GM23338 (cell line): ENCODE measurements around the gene CACTIN. TPM values are rescaled to one million over a fixed set of nuclear protein-coding genes. Genes with fewer than 3 reads are reported as not detected.

Experiments
- ATAC-seq: fragments of 200-7000 bp; cut with Tn5 transposase; 3 replicates; pipeline ENCODE4 v1.9.1; 2020
- DNase-seq: peaks from one replicate; pipeline ENCODE4 v3.0.0-alpha.2; 2015; ENCODE audit warnings: low spot score
- H2AFZ ChIP-seq: fragments of 200-600 bp; sonication (generic); 2 replicates; pipeline ENCODE4 v1.8.0; 2016; ENCODE audit warnings: antibody characterized with exemption, mild to moderate bottlenecking, moderate library complexity
- H3F3A ChIP-seq: fragments of 200-600 bp; sonication (generic); replicated peaks from 2 replicates; pipeline ENCODE4 v1.8.0; 2017; ENCODE audit warnings: antibody characterized with exemption, mixed run types, low read depth
- H3K27ac ChIP-seq: fragments of 200-600 bp; sonication (generic); 2 replicates; pipeline ENCODE4 v1.6.1; 2016; ENCODE audit warnings: low read depth
- H3K27me3 ChIP-seq: fragments of 200-600 bp; sonication (generic); 2 replicates; pipeline ENCODE4 v1.8.0; 2016; ENCODE audit warnings: mild to moderate bottlenecking, mixed run types, moderate library complexity; ENCODE audit not compliant: insufficient read depth
- H3K36me3 ChIP-seq: fragments of 200-600 bp; sonication (generic); 2 replicates; pipeline ENCODE4 v1.8.0; 2016; ENCODE audit warnings: mild to moderate bottlenecking; ENCODE audit not compliant: insufficient read depth
- H3K4me1 ChIP-seq: fragments of 200-600 bp; sonication (generic); 2 replicates; pipeline ENCODE4 v1.8.0; 2016; ENCODE audit warnings: mild to moderate bottlenecking, moderate library complexity; ENCODE audit not compliant: insufficient read depth
- H3K4me2 ChIP-seq: fragments of 200-600 bp; sonication (generic); 2 replicates; pipeline ENCODE4 v1.7.1; 2017; ENCODE audit warnings: mixed run types
- H3K4me3 ChIP-seq: fragments of 200-600 bp; sonication (generic); 2 replicates; pipeline ENCODE4 v1.6.1; 2016; ENCODE audit warnings: mixed run types
- H3K79me2 ChIP-seq: fragments of 200-600 bp; sonication (generic); replicated peaks from 2 replicates; pipeline ENCODE4 v1.8.0; 2017; ENCODE audit warnings: mild to moderate bottlenecking; ENCODE audit not compliant: insufficient read depth
- H3K9me2 ChIP-seq: fragments of 200-600 bp; sonication (generic); 2 replicates; pipeline ENCODE4 v1.8.0; 2017; ENCODE audit not compliant: insufficient read depth
- H4K20me1 ChIP-seq: fragments of 200-600 bp; sonication (generic); replicated peaks from 2 replicates; pipeline ENCODE4 v1.8.0; 2017; ENCODE audit warnings: mild to moderate bottlenecking; ENCODE audit not compliant: insufficient read depth
- H3K27ac Mint-ChIP-seq: 2 replicates; pipeline ENCODE4 v1.8.0; 2020; ENCODE audit warnings: inconsistent platforms, mild to moderate bottlenecking, moderate library complexity, mixed read lengths
- H3K27me3 Mint-ChIP-seq: 3 replicates; pipeline ENCODE4 v1.8.0; 2022; ENCODE audit warnings: low read depth, mild to moderate bottlenecking, moderate library complexity, mixed read lengths, inconsistent platforms; ENCODE audit not compliant: insufficient read depth, poor library complexity
- H3K36me3 Mint-ChIP-seq: 3 replicates; pipeline ENCODE4 v1.8.0; 2021; ENCODE audit warnings: low read depth, mild to moderate bottlenecking, inconsistent platforms, moderate library complexity, mixed read lengths
- H3K4me1 Mint-ChIP-seq: 3 replicates; pipeline ENCODE4 v1.8.0; 2020; ENCODE audit warnings: mild to moderate bottlenecking, inconsistent platforms, mixed read lengths
- H3K4me3 Mint-ChIP-seq: 3 replicates; pipeline ENCODE4 v1.8.0; 2021; ENCODE audit warnings: moderate library complexity, mild to moderate bottlenecking, inconsistent platforms, mixed read lengths
- H3K9me3 Mint-ChIP-seq: 3 replicates; pipeline ENCODE4 v1.8.0; 2020; ENCODE audit warnings: moderate library complexity, mild to moderate bottlenecking, inconsistent platforms, mixed read lengths
- CREB1 ChIP-seq: fragments of 250-450 bp; sonication (Bioruptor Pico); IDR thresholded peaks from 2 replicates; pipeline ENCODE4 v1.5.0; 2020; ENCODE audit warnings: low read depth, mild to moderate bottlenecking, moderate library complexity
- EZH2 ChIP-seq: fragments of 200-600 bp; sonication (generic); IDR thresholded peaks from one replicate; pipeline ENCODE4 v1.8.0; 2017; ENCODE audit warnings: antibody characterized with exemption, mild to moderate bottlenecking, low read depth; ENCODE audit not compliant: unreplicated experiment
- EZH2phosphoT487 ChIP-seq: fragments of 200-600 bp; sonication (generic); IDR thresholded peaks from one replicate; pipeline ENCODE4 v1.8.1; 2018; ENCODE audit warnings: antibody characterized with exemption; ENCODE audit not compliant: unreplicated experiment
- JUNB ChIP-seq: IDR thresholded peaks from one replicate; pipeline ENCODE4 v1.6.1; 2016; ENCODE audit warnings: antibody characterized with exemption; ENCODE audit not compliant: unreplicated experiment
- NANOG ChIP-seq: IDR thresholded peaks from 2 replicates; pipeline ENCODE4 v1.6.1; 2016; ENCODE audit warnings: antibody characterized with exemption, borderline replicate concordance
- POLR2AphosphoS5 ChIP-seq: IDR thresholded peaks from 2 replicates; pipeline ENCODE4 v1.6.1; 2016; ENCODE audit warnings: antibody characterized with exemption, low read depth
- STAT1 ChIP-seq: IDR thresholded peaks from one replicate; pipeline ENCODE4 v1.6.1; 2016; ENCODE audit warnings: antibody characterized with exemption; ENCODE audit not compliant: unreplicated experiment
- ZNF114 ChIP-seq: fragments of 250-450 bp; sonication (Bioruptor Pico); IDR thresholded peaks from 2 replicates; pipeline ENCODE4 v1.5.0; 2020; ENCODE audit warnings: mild to moderate bottlenecking, moderate library complexity
- ZNF331 ChIP-seq: fragments of 250-450 bp; sonication (Bioruptor Pico); IDR thresholded peaks from 2 replicates; pipeline ENCODE4 v1.5.0; 2020; ENCODE audit warnings: low read depth, mild to moderate bottlenecking, moderate library complexity
- polyA plus RNA-seq: library from polyadenylated mRNA; unstranded; fragments of >200 nt; fragmentation: Nextera tagmentation; extraction: Ambion mirVana; gene quantifications from 2 replicates; pipeline ENCODE4 v1.2.1, GENCODE V29; 2016
- total RNA-seq: library from RNA; depleted of rRNA; stranded (reverse); fragments of >200 nt; shearing (Covaris generic); gene quantifications from 2 replicates; pipeline ENCODE4 v1.2.3, GENCODE V29; 2014
- TF ChIP-seq, protein P1 (sequence below): IDR thresholded peaks from one replicate; pipeline ENCODE4 v1.6.1; 2018; ENCODE audit warnings: antibody characterized with exemption; ENCODE audit not compliant: unreplicated experiment
- TF ChIP-seq, protein P2 (sequence below): IDR thresholded peaks from 2 replicates; pipeline ENCODE4 v1.6.1; 2016; ENCODE audit warnings: antibody characterized with exemption
- TF ChIP-seq, protein P3 (sequence below): fragments of 250-450 bp; sonication (Bioruptor Pico); IDR thresholded peaks from 2 replicates; pipeline ENCODE4 v1.5.0; 2020; ENCODE audit warnings: mild to moderate bottlenecking, moderate library complexity
- TF ChIP-seq, protein P4 (sequence below), 2 experiments: fragments of 200-600 bp in 1 of 2; sonication (generic) in 1 of 2; conservative IDR thresholded peaks; 2 replicates each; pipeline versions ENCODE4 v1.5.1 to v1.6.1; 2016 to 2017; ENCODE audit warnings: antibody characterized with exemption in 2 of 2, low read depth in 2 of 2, mild to moderate bottlenecking in 2 of 2, moderate library complexity in 1 of 2

The CACTIN gene
- total and polyA plus RNA-seq, 2 experiments from 2014 or later = 14.3 to 47.4 TPM

DNA sequence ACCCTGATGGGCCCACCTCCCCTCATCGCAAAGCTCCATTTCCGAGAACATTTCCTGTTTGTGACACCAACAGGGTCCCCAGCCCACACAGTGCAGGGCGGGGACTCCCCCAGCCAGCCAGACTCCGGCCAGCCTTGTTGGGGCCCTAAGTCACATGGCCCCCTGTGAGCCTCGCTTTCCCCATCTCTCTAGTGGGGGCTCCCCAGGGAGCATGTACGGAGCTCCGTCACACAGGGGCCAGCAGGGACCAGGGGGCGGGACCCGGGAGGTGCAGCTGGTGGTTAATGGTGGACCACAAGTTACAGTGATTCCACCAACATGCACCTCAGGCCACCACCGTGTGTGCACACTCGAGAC, 21.6 kb downstream of the CACTIN start:
- Histone ChIP-seq H3F3A (peaks cover 4% of the 10 kb centered on the region; the same call in 1 of the 2 replicates), H4K20me1 (no peaks in the 10 kb centered on the region), H2AFZ (no peak overlapping the region), H3K4me1 (peaks cover 10% of the 10 kb centered on the region), H3K27me3 (peaks cover 11% of the 10 kb centered on the region), H3K27ac (no peak overlapping the region), H3K79me2 (no peaks in the 10 kb centered on the region), H3K9me2 (no peaks in the 10 kb centered on the region), H3K4me3 (no peak overlapping the region), H3K36me3 (no peaks in the 10 kb centered on the region), H3K4me2 (no peak overlapping the region)
- TF ChIP-seq EZH2phosphoT487 (no peak), STAT1 (no peak), POLR2AphosphoS5 (no peak), CREB1 (CRISPR knock-in tag) (no peak), JUNB (no peak), NANOG (no peak), ZNF114 (CRISPR knock-in tag) (no peak), EZH2 (no peak), ZNF331 (no peak)
- TF ChIP-seq, protein P1, sequence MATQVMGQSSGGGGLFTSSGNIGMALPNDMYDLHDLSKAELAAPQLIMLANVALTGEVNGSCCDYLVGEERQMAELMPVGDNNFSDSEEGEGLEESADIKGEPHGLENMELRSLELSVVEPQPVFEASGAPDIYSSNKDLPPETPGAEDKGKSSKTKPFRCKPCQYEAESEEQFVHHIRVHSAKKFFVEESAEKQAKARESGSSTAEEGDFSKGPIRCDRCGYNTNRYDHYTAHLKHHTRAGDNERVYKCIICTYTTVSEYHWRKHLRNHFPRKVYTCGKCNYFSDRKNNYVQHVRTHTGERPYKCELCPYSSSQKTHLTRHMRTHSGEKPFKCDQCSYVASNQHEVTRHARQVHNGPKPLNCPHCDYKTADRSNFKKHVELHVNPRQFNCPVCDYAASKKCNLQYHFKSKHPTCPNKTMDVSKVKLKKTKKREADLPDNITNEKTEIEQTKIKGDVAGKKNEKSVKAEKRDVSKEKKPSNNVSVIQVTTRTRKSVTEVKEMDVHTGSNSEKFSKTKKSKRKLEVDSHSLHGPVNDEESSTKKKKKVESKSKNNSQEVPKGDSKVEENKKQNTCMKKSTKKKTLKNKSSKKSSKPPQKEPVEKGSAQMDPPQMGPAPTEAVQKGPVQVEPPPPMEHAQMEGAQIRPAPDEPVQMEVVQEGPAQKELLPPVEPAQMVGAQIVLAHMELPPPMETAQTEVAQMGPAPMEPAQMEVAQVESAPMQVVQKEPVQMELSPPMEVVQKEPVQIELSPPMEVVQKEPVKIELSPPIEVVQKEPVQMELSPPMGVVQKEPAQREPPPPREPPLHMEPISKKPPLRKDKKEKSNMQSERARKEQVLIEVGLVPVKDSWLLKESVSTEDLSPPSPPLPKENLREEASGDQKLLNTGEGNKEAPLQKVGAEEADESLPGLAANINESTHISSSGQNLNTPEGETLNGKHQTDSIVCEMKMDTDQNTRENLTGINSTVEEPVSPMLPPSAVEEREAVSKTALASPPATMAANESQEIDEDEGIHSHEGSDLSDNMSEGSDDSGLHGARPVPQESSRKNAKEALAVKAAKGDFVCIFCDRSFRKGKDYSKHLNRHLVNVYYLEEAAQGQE = no peak
- TF ChIP-seq, protein P2, sequence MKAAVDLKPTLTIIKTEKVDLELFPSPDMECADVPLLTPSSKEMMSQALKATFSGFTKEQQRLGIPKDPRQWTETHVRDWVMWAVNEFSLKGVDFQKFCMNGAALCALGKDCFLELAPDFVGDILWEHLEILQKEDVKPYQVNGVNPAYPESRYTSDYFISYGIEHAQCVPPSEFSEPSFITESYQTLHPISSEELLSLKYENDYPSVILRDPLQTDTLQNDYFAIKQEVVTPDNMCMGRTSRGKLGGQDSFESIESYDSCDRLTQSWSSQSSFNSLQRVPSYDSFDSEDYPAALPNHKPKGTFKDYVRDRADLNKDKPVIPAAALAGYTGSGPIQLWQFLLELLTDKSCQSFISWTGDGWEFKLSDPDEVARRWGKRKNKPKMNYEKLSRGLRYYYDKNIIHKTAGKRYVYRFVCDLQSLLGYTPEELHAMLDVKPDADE = no peak
- TF ChIP-seq, protein P3, sequence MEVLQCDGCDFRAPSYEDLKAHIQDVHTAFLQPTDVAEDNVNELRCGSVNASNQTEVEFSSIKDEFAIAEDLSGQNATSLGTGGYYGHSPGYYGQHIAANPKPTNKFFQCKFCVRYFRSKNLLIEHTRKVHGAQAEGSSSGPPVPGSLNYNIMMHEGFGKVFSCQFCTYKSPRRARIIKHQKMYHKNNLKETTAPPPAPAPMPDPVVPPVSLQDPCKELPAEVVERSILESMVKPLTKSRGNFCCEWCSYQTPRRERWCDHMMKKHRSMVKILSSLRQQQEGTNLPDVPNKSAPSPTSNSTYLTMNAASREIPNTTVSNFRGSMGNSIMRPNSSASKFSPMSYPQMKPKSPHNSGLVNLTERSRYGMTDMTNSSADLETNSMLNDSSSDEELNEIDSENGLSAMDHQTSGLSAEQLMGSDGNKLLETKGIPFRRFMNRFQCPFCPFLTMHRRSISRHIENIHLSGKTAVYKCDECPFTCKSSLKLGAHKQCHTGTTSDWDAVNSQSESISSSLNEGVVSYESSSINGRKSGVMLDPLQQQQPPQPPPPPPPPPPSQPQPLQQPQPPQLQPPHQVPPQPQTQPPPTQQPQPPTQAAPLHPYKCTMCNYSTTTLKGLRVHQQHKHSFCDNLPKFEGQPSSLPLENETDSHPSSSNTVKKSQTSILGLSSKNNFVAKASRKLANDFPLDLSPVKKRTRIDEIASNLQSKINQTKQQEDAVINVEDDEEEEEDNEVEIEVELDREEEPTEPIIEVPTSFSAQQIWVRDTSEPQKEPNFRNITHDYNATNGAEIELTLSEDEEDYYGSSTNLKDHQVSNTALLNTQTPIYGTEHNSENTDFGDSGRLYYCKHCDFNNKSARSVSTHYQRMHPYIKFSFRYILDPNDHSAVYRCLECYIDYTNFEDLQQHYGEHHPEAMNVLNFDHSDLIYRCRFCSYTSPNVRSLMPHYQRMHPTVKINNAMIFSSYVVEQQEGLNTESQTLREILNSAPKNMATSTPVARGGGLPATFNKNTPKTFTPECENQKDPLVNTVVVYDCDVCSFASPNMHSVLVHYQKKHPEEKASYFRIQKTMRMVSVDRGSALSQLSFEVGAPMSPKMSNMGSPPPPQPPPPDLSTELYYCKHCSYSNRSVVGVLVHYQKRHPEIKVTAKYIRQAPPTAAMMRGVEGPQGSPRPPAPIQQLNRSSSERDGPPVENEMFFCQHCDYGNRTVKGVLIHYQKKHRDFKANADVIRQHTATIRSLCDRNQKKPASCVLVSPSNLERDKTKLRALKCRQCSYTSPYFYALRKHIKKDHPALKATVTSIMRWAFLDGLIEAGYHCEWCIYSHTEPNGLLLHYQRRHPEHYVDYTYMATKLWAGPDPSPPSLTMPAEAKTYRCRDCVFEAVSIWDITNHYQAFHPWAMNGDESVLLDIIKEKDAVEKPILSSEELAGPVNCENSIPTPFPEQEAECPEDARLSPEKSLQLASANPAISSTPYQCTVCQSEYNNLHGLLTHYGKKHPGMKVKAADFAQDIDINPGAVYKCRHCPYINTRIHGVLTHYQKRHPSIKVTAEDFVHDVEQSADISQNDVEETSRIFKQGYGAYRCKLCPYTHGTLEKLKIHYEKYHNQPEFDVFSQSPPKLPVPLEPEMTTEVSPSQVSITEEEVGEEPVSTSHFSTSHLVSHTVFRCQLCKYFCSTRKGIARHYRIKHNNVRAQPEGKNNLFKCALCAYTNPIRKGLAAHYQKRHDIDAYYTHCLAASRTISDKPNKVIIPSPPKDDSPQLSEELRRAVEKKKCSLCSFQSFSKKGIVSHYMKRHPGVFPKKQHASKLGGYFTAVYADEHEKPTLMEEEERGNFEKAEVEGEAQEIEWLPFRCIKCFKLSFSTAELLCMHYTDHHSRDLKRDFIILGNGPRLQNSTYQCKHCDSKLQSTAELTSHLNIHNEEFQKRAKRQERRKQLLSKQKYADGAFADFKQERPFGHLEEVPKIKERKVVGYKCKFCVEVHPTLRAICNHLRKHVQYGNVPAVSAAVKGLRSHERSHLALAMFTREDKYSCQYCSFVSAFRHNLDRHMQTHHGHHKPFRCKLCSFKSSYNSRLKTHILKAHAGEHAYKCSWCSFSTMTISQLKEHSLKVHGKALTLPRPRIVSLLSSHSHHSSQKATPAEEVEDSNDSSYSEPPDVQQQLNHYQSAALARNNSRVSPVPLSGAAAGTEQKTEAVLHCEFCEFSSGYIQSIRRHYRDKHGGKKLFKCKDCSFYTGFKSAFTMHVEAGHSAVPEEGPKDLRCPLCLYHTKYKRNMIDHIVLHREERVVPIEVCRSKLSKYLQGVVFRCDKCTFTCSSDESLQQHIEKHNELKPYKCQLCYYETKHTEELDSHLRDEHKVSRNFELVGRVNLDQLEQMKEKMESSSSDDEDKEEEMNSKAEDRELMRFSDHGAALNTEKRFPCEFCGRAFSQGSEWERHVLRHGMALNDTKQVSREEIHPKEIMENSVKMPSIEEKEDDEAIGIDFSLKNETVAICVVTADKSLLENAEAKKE (CRISPR knock-in tag) = no peak
- TF ChIP-seq, protein P4, sequence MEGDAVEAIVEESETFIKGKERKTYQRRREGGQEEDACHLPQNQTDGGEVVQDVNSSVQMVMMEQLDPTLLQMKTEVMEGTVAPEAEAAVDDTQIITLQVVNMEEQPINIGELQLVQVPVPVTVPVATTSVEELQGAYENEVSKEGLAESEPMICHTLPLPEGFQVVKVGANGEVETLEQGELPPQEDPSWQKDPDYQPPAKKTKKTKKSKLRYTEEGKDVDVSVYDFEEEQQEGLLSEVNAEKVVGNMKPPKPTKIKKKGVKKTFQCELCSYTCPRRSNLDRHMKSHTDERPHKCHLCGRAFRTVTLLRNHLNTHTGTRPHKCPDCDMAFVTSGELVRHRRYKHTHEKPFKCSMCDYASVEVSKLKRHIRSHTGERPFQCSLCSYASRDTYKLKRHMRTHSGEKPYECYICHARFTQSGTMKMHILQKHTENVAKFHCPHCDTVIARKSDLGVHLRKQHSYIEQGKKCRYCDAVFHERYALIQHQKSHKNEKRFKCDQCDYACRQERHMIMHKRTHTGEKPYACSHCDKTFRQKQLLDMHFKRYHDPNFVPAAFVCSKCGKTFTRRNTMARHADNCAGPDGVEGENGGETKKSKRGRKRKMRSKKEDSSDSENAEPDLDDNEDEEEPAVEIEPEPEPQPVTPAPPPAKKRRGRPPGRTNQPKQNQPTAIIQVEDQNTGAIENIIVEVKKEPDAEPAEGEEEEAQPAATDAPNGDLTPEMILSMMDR (conservative IDR thresholded peaks at IDR 0.05; ENCODE audit: low read depth in 2 of 2) = no peak
- H3K27me3 Mint-ChIP-seq = peaks cover 10% of the 10 kb centered on the region
- no peaks in the 10 kb centered on the region for H3K9me3 Mint-ChIP-seq
- peaks cover 11% of the 10 kb centered on the region for H3K4me1 Mint-ChIP-seq
- H3K4me3 Mint-ChIP-seq = no peak overlapping the region
- H3K36me3 Mint-ChIP-seq = peaks cover 4% of the 10 kb centered on the region; the same call in 1 of the 3 replicates
- DNase-seq (no peak), ATAC-seq (no peak)
- no peak overlapping the region for H3K27ac Mint-ChIP-seq
